Karpas-422 (cell line): ENCODE results near the gene LUZP1. TPM values are rescaled to one million over a fixed set of nuclear protein-coding genes. Genes with fewer than 3 reads are reported as not detected.

Experiments
- DNase-seq: peaks from one replicate; pipeline ENCODE4 v3.0.0-alpha.2; 2015
- H2AFZ ChIP-seq: fragments of 200-600 bp; sonication (generic); 2 replicates; pipeline ENCODE4 v1.6.1; 2014; ENCODE audit warnings: antibody characterized with exemption, low read length, mixed read lengths
- H3K27ac ChIP-seq: fragments of 200-600 bp; sonication (generic); 2 replicates; pipeline ENCODE4 v1.5.1; 2014; ENCODE audit warnings: mild to moderate bottlenecking, low read length, moderate library complexity
- H3K27me3 ChIP-seq: fragments of 200-600 bp; sonication (generic); 2 replicates; pipeline ENCODE4 v1.6.1; 2014; ENCODE audit warnings: low read length, mixed read lengths
- H3K36me3 ChIP-seq: fragments of 200-600 bp; sonication (generic); 2 replicates; pipeline ENCODE4 v1.6.1; 2014; ENCODE audit warnings: low read length, mixed read lengths; ENCODE audit not compliant: insufficient read depth
- H3K4me1 ChIP-seq: fragments of 200-600 bp; sonication (generic); 2 replicates; pipeline ENCODE4 v1.6.1; 2014; ENCODE audit warnings: mild to moderate bottlenecking, low read length, mixed read lengths
- H3K4me2 ChIP-seq: fragments of 200-600 bp; sonication (generic); 2 replicates; pipeline ENCODE4 v1.6.1; 2014; ENCODE audit warnings: low read length, low read depth, mild to moderate bottlenecking; ENCODE audit not compliant: poor library complexity, severe bottlenecking
- H3K4me3 ChIP-seq: fragments of 200-600 bp; sonication (generic); 2 replicates; pipeline ENCODE4 v1.5.1; 2014; ENCODE audit warnings: mild to moderate bottlenecking, antibody characterized with exemption, low read length, mixed read lengths
- H3K79me2 ChIP-seq: fragments of 200-600 bp; sonication (generic); 2 replicates; pipeline ENCODE4 v1.6.1; 2014; ENCODE audit warnings: mild to moderate bottlenecking, low read length, mixed read lengths
- H3K9ac ChIP-seq: fragments of 200-600 bp; sonication (generic); 2 replicates; pipeline ENCODE4 v1.6.0; 2014; ENCODE audit warnings: low read length
- H3K9me2 ChIP-seq: fragments of 200-600 bp; sonication (generic), shearing (Covaris generic); replicated peaks from 2 replicates; pipeline ENCODE4 v1.6.0; 2014; ENCODE audit warnings: mild to moderate bottlenecking, low read length, moderate library complexity; ENCODE audit not compliant: insufficient read depth
- H3K9me3 ChIP-seq: fragments of 300-700, 200-600 bp; sonication (generic); 2 replicates; pipeline ENCODE4 v1.6.1; 2014; ENCODE audit warnings: low read length, mixed read lengths
- H4K20me1 ChIP-seq: fragments of 200-600 bp; sonication (generic); 2 replicates; pipeline ENCODE4 v1.6.1; 2014; ENCODE audit warnings: mild to moderate bottlenecking, antibody characterized with exemption, low read length, low read depth; ENCODE audit not compliant: insufficient read depth
- total RNA-seq: library from RNA; depleted of rRNA; stranded (reverse); fragments of >200 nt; shearing (Covaris generic); gene quantifications from 2 replicates; pipeline ENCODE4 v1.2.3, GENCODE V29; 2014; ENCODE audit warnings: low replicate concordance

The LUZP1 gene
- total RNA-seq, 1 experiment from 2014 or later: 1.5 TPM

DNA sequence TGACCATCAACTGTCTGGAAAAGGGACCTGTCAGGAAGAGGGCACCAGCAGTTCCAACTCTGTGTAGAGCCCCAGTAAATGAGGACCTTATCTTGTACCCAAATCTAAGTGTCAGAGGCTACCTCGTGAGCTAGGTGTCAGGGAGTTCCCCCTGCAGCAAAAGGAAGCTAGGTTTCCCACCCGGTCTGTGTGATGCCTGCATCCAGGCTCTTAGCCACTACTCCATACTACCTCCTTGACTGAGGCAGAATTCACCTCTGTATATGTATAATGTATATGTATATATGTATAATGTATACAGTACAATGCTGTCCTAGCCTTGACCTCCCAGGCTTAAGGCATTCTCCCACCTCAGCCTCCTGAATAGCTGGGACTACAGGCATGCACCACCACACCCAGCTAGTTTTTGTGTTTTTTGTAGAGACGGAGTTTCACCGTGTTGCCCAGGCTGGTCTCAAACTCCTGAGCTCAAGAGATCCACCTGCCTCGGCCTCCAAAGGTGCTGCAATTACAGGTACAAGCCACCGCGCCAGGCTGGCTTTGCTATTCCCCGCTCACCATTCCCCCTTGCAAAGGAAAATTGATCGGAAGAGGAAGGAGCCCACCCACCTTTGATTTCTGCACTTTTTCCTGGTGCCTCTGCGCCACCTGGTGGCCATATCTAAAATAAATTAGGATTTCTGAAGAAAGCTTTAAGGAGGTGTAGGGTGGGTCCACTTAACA lies 15.7 kb upstream of the LUZP1 start:
- no peak overlapping the region for H2AFZ ChIP-seq
- H3K9me3 ChIP-seq: no peaks in the 10 kb centered on the region
- no peak overlapping the region for H3K27ac ChIP-seq
- H3K4me2 ChIP-seq: no peak overlapping the region
- no peaks in the 10 kb centered on the region for H3K4me1 ChIP-seq
- H3K9ac ChIP-seq: no peak overlapping the region
- no peaks in the 10 kb centered on the region; the same call in 1 of the 2 replicates for H3K27me3 ChIP-seq
- DNase-seq: peak; percentile 83
- no peaks in the 10 kb centered on the region for H4K20me1 ChIP-seq
- no peaks in the 10 kb centered on the region for H3K36me3 ChIP-seq
- no peak overlapping the region for H3K4me3 ChIP-seq
- H3K9me2 ChIP-seq: no peaks in the 10 kb centered on the region
- no peaks in the 10 kb centered on the region for H3K79me2 ChIP-seq

- no peak overlapping the region for H3K27ac ChIP-seq
- no peak overlapping the region for H3K4me3 ChIP-seq
- H3K9me2 ChIP-seq: no peaks in the 10 kb centered on the region
- H3K27me3 ChIP-seq: no peaks in the 10 kb centered on the region
- DNase-seq: no peak
- H3K36me3 ChIP-seq: no peaks in the 10 kb centered on the region
- no peaks in the 10 kb centered on the region for H3K9me3 ChIP-seq
- H4K20me1 ChIP-seq: no peaks in the 10 kb centered on the region
- no peaks in the 10 kb centered on the region for H3K79me2 ChIP-seq
- peaks cover 10% of the 10 kb centered on the region for H3K4me1 ChIP-seq
- H3K9ac ChIP-seq: no peak overlapping the region
- H3K4me2 ChIP-seq: no peak overlapping the region
- H2AFZ ChIP-seq: no peak overlapping the region
These were observed 11.2 kb upstream of the LUZP1 start for GRCh38 chr1:23179862-23180261.

DNA sequence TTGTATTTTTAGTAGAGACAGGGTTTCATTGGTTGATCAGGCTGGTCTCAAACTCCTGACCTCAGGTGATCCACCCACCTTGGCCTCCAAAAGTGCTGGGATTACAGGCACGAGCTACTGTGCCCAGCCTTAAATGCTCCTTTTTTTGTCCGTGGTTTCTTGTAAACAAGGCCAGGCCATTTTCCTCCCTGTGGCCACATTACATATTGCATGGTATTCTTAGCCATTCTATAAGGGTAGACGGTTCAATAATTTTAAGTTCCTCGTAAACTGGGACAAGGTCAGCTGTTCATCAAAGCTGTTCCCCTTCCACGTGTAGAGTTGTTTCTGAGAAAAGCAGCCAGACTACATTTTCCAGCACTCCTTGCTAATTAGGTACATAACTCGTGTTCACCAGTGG lies 10.3 kb upstream of the LUZP1 start:
- no peaks in the 10 kb centered on the region for H3K36me3 ChIP-seq
- no peak overlapping the region for H3K9ac ChIP-seq
- H3K4me1 ChIP-seq: peaks cover 10% of the 10 kb centered on the region
- no peak overlapping the region for H3K4me3 ChIP-seq
- H3K27ac ChIP-seq: no peak overlapping the region
- DNase-seq: peak; percentile 60
- no peaks in the 10 kb centered on the region for H3K27me3 ChIP-seq
- no peak overlapping the region for H2AFZ ChIP-seq
- no peaks in the 10 kb centered on the region for H4K20me1 ChIP-seq
- no peaks in the 10 kb centered on the region for H3K9me2 ChIP-seq
- no peaks in the 10 kb centered on the region for H3K9me3 ChIP-seq
- no peaks in the 10 kb centered on the region for H3K79me2 ChIP-seq
- no peak overlapping the region for H3K4me2 ChIP-seq

- Histone ChIP-seq H4K20me1 (no peaks in the 10 kb centered on the region), H3K9ac (no peak overlapping the region), H3K4me1 (peaks cover 10% of the 10 kb centered on the region), H3K79me2 (no peaks in the 10 kb centered on the region), H3K9me2 (no peaks in the 10 kb centered on the region), H3K4me2 (no peak overlapping the region), H3K9me3 (no peaks in the 10 kb centered on the region), H3K36me3 (no peaks in the 10 kb centered on the region), H3K27ac (no peak overlapping the region), H3K27me3 (no peaks in the 10 kb centered on the region), H3K4me3 (no peak overlapping the region), H2AFZ (no peak overlapping the region)
- DNase-seq: no peak
These were observed 9.8 kb upstream of the LUZP1 start for GRCh38 chr1:23178414-23178813.

DNA sequence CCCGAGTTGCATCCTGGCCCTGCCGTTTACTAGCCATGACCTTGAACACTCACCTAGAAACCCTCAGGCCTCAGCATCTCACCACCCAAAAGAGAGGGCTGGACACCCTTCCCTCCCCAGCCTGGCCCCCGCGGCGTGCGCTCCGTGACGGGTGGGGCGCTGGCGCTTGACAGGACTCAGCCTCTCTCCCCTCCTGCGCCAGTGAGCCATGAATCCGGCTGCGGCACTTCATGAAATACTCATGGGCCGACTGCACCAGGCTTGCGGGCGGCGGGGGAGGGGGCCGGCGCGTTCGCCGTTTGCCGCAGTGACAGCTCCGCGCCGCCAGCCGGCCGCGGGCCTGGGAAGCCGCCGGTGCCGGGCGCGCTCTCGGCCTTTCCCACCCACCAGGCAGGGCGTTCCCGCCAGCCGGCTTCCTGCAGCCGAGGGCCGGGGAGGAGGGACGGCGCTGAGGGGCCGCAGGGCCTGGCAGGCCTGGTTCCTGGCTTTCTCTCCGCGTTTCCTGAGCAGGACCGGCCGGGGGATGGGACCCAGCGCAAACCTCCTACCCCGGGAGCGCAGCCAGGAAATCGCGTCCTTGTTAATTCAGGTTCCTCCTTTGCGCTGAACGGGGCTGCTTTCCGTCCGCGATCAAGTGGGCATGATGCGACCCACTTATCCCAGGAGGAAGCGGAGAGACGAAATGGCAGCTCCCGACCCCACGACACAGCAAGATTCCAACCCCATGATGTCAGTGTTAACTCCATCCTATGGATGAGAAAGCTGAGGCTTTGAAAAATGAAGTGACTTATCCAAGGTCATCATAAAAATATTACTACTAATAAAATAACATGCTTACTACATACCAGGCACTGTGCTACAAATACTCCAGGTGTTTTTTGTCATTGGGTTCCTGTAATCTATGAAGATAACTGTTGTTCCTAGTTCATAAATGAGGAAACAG lies 9.1 kb upstream of the LUZP1 start:
- Histone ChIP-seq H4K20me1 (no peaks in the 10 kb centered on the region), H3K9me3 (no peaks in the 10 kb centered on the region), H2AFZ (no peak overlapping the region), H3K9ac (peak overlapping the region; percentile 47), H3K4me3 (peak overlapping the region; percentile 52), H3K27ac (no peak overlapping the region), H3K36me3 (no peaks in the 10 kb centered on the region), H3K4me2 (peak overlapping the region; percentile 72), H3K9me2 (no peaks in the 10 kb centered on the region), H3K27me3 (no peaks in the 10 kb centered on the region), H3K79me2 (no peaks in the 10 kb centered on the region), H3K4me1 (peaks cover 10% of the 10 kb centered on the region)
- peak; percentile 61 for DNase-seq

GRCh38 chr1:23177031-23177430 lies 8.4 kb upstream of the LUZP1 start:
- H3K4me2 ChIP-seq: peak overlapping the region; percentile 72
- H2AFZ ChIP-seq: no peak overlapping the region
- no peak overlapping the region for H3K27ac ChIP-seq
- H3K4me3 ChIP-seq: peak overlapping the region; percentile 52; the same call in 1 of the 2 replicates
- peaks cover 10% of the 10 kb centered on the region for H3K4me1 ChIP-seq
- H3K79me2 ChIP-seq: no peaks in the 10 kb centered on the region
- H3K36me3 ChIP-seq: no peaks in the 10 kb centered on the region
- H3K9me3 ChIP-seq: no peaks in the 10 kb centered on the region
- H4K20me1 ChIP-seq: no peaks in the 10 kb centered on the region
- H3K9me2 ChIP-seq: no peaks in the 10 kb centered on the region
- no peak for DNase-seq
- peak overlapping the region; percentile 47 for H3K9ac ChIP-seq
- H3K27me3 ChIP-seq: no peaks in the 10 kb centered on the region

- H3K79me2 ChIP-seq: no peaks in the 10 kb centered on the region
- no peaks in the 10 kb centered on the region for H3K9me3 ChIP-seq
- no peak overlapping the region for H3K9ac ChIP-seq
- no peak for DNase-seq
- H3K27ac ChIP-seq: no peak overlapping the region
- no peak overlapping the region for H3K4me2 ChIP-seq
- no peak overlapping the region for H2AFZ ChIP-seq
- H3K9me2 ChIP-seq: no peaks in the 10 kb centered on the region
- H3K27me3 ChIP-seq: no peaks in the 10 kb centered on the region
- no peak overlapping the region for H3K4me3 ChIP-seq
- no peaks in the 10 kb centered on the region for H4K20me1 ChIP-seq
- peaks cover 10% of the 10 kb centered on the region for H3K4me1 ChIP-seq
- no peaks in the 10 kb centered on the region for H3K36me3 ChIP-seq
These were observed 5.9 kb upstream of the LUZP1 start for GRCh38 chr1:23174426-23175110.
